GM23248 (cell line): ENCODE data around the gene TMEM236. TPM values are rescaled to one million over a fixed set of nuclear protein-coding genes. Genes with fewer than 3 reads are reported as not detected.

Experiments used
- DNase-seq: peaks from one replicate; pipeline ENCODE4 v3.0.0-alpha.2; 2015
- H2AFZ ChIP-seq: fragments of 200-600 bp; sonication (generic); 2 replicates; pipeline ENCODE4 v1.6.1; 2016; ENCODE audit warnings: antibody characterized with exemption
- H3F3A ChIP-seq: fragments of 200-600 bp; sonication (generic); 2 replicates; pipeline ENCODE4 v1.6.1; 2016; ENCODE audit warnings: mild to moderate bottlenecking, antibody characterized with exemption, mixed run types; ENCODE audit not compliant: insufficient read depth
- H3K27ac ChIP-seq: fragments of 200-600 bp; sonication (generic); 2 replicates; pipeline ENCODE4 v1.5.1; 2016; ENCODE audit warnings: mild to moderate bottlenecking
- H3K27me3 ChIP-seq: fragments of 200-600 bp; sonication (generic); replicated peaks from 2 replicates; pipeline ENCODE4 v1.6.1; 2016; ENCODE audit warnings: mild to moderate bottlenecking; ENCODE audit not compliant: insufficient read depth
- H3K36me3 ChIP-seq: fragments of 200-600 bp; sonication (generic); 2 replicates; pipeline ENCODE4 v1.6.1; 2016; ENCODE audit warnings: low read depth, mild to moderate bottlenecking
- H3K4me1 ChIP-seq: fragments of 200-600 bp; sonication (generic); 2 replicates; pipeline ENCODE4 v1.6.1; 2016; ENCODE audit warnings: mild to moderate bottlenecking; ENCODE audit not compliant: insufficient read depth
- H3K4me2 ChIP-seq: fragments of 200-600 bp; sonication (generic); one replicate; pipeline ENCODE4 v1.6.1; 2016; ENCODE audit warnings: mild to moderate bottlenecking; ENCODE audit not compliant: unreplicated experiment
- H3K4me3 ChIP-seq: fragments of 200-600 bp; sonication (generic); 2 replicates; pipeline ENCODE4 v1.5.1; 2016; ENCODE audit warnings: mild to moderate bottlenecking
- H3K79me2 ChIP-seq: fragments of 200-600 bp; sonication (generic); 2 replicates; pipeline ENCODE4 v1.6.1; 2016; ENCODE audit warnings: mild to moderate bottlenecking; ENCODE audit not compliant: insufficient read depth
- H3K9ac ChIP-seq: fragments of 200-600 bp; sonication (generic); 2 replicates; pipeline ENCODE4 v1.6.1; 2016; ENCODE audit warnings: mild to moderate bottlenecking
- H3K9me2 ChIP-seq: fragments of 200-600 bp; sonication (generic); 2 replicates; pipeline ENCODE4 v1.6.1; 2016; ENCODE audit warnings: mixed run types, mild to moderate bottlenecking, moderate library complexity; ENCODE audit not compliant: insufficient read depth
- H3K9me3 ChIP-seq: fragments of 200-600 bp; sonication (generic); one replicate; pipeline ENCODE4 v1.6.1; 2017; ENCODE audit warnings: low read depth
- H4K20me1 ChIP-seq: fragments of 200-600 bp; sonication (generic); 2 replicates; pipeline ENCODE4 v1.6.0; 2016; ENCODE audit not compliant: insufficient read depth
- EZH2 ChIP-seq: fragments of 200-600 bp; sonication (generic); IDR thresholded peaks from 2 replicates; pipeline ENCODE4 v1.6.1; 2018; ENCODE audit warnings: antibody characterized with exemption, mild to moderate bottlenecking; ENCODE audit not compliant: insufficient read depth, poor library complexity, severe bottlenecking
- EZH2phosphoT487 ChIP-seq: fragments of 200-600 bp; sonication (generic); IDR thresholded peaks from 2 replicates; pipeline ENCODE4 v1.6.1; 2018; ENCODE audit warnings: antibody characterized with exemption, moderate library complexity, mild to moderate bottlenecking, low read depth; ENCODE audit not compliant: insufficient read depth
- WGBS, 2 experiments: methylation state at CpG; one replicate each; pipeline ENCODE4 v1.1.6; 2015 to 2017; ENCODE audit warnings: low lambda C conversion rate in 2 of 2, low coverage in 1 of 2; ENCODE audit errors: missing lambda C conversion rate in 2 of 2; 5-methylcytosine and 5-hydroxymethylcytosine counted together
- in situ Hi-C: fragments of 300-500 bp; cut with MboI; formaldehyde crosslinking; loops from 2 replicates; pipeline ENCODE4 v1.15.0; 2020
- polyA plus RNA-seq: library from polyadenylated mRNA; unstranded; fragments of >200 nt; fragmentation: Nextera tagmentation; extraction: Ambion mirVana; gene quantifications from 2 replicates; pipeline ENCODE4 v1.2.1, GENCODE V29; 2016
- total RNA-seq: library from RNA; depleted of rRNA; stranded (reverse); fragments of >200 nt; shearing (Covaris generic); gene quantifications from 2 replicates; pipeline ENCODE4 v1.2.3, GENCODE V29; 2014

TMEM236 gene
- total and polyA plus RNA-seq, 2 experiments from 2014 or later: 0.11 TPM; not detected in 1

- no peak overlapping the region for H3K9ac ChIP-seq
- DNase-seq: no peak
- in situ Hi-C loops: no loop called here
- no peaks in the 10 kb centered on the region for H3K36me3 ChIP-seq
- H3K27me3 ChIP-seq: no peaks in the 10 kb centered on the region
- no peaks in the 10 kb centered on the region for H3K9me2 ChIP-seq
- no peaks in the 10 kb centered on the region for H3K9me3 ChIP-seq
- no peak for TF ChIP-seq EZH2phosphoT487
- no peak for TF ChIP-seq EZH2
- H2AFZ ChIP-seq: no peak overlapping the region
- H3K27ac ChIP-seq: no peak overlapping the region
- no peak overlapping the region for H3K4me3 ChIP-seq
- no peaks in the 10 kb centered on the region for H4K20me1 ChIP-seq
- no peaks in the 10 kb centered on the region for H3K4me1 ChIP-seq
- no peak overlapping the region for H3K4me2 ChIP-seq
- H3K79me2 ChIP-seq: no peaks in the 10 kb centered on the region
- WGBS, 2 experiments: 91 to 93% methylated on average over 17 of the region's 17 CpGs
- H3F3A ChIP-seq: no peaks in the 10 kb centered on the region
These were observed 44.0 kb downstream of the TMEM236 start for GRCh38 chr10:17795813-17796594.

DNA sequence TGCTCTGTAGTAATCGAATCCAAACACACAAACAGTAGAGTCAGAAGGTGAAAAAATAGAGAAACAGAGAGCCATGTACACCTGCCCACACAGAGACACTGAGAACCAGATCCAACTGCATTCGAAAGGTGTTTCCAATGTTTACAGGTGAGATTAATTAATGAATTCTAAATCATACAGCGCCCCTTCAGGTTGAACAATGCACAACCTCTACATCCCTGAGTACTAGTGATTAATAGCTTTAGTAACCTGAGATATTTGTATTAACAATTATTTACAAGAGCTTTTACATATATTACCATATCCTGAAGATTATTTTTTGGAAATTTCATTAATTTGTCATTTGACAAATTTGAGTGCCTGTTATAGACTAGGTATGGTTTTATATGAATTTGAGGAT, 49.5 kb downstream of the TMEM236 start:
- Histone ChIP-seq H3K4me3 (no peak overlapping the region), H3K9ac (no peak overlapping the region), H3K79me2 (no peaks in the 10 kb centered on the region), H2AFZ (no peak overlapping the region), H4K20me1 (no peaks in the 10 kb centered on the region), H3K27me3 (no peaks in the 10 kb centered on the region), H3K4me1 (peaks cover 10% of the 10 kb centered on the region), H3F3A (peaks cover 8% of the 10 kb centered on the region; the same call in 1 of the 2 replicates), H3K9me3 (no peaks in the 10 kb centered on the region), H3K4me2 (no peak overlapping the region), H3K9me2 (no peaks in the 10 kb centered on the region), H3K27ac (no peak overlapping the region), H3K36me3 (no peaks in the 10 kb centered on the region)
- in situ Hi-C loops: no loop called here
- DNase-seq: no peak
- WGBS, 2 experiments: 93 to 94% methylated on average over 3 of the region's 3 CpGs
- TF ChIP-seq EZH2phosphoT487 (no peak), EZH2 (no peak)

- Histone ChIP-seq H3K4me3 (no peak overlapping the region), H3K27ac (no peak overlapping the region), H3K4me1 (peaks cover 10% of the 10 kb centered on the region), H3K79me2 (no peaks in the 10 kb centered on the region), H4K20me1 (no peaks in the 10 kb centered on the region), H3K27me3 (no peaks in the 10 kb centered on the region), H3K9me3 (no peaks in the 10 kb centered on the region), H3K4me2 (peak overlapping the region; percentile 24), H3K36me3 (no peaks in the 10 kb centered on the region), H3F3A (peaks cover 8% of the 10 kb centered on the region; the same call in 1 of the 2 replicates), H2AFZ (no peak overlapping the region), H3K9me2 (no peaks in the 10 kb centered on the region), H3K9ac (no peak overlapping the region)
- no peak for DNase-seq
- 91% methylated on average over 11 of the region's 11 CpGs for WGBS, 2 experiments
- in situ Hi-C loops: no loop called here
- TF ChIP-seq EZH2phosphoT487: no peak
- TF ChIP-seq EZH2: no peak
These were observed 50.3 kb downstream of the TMEM236 start for GRCh38 chr10:17802350-17802749.

GRCh38 chr10:17802976-17803375, 51.0 kb downstream of the TMEM236 start:
- H3K4me2 ChIP-seq: peak overlapping the region; percentile 24
- peak; percentile 61 for DNase-seq
- H4K20me1 ChIP-seq: no peaks in the 10 kb centered on the region
- no peaks in the 10 kb centered on the region for H3K27me3 ChIP-seq
- peaks cover 8% of the 10 kb centered on the region; the same call in 1 of the 2 replicates for H3F3A ChIP-seq
- WGBS, 2 experiments: 6 to 8% methylated on average over 1 of the region's 1 CpG
- no peaks in the 10 kb centered on the region for H3K9me2 ChIP-seq
- in situ Hi-C loops: no loop called here
- H3K4me3 ChIP-seq: no peak overlapping the region
- no peak for TF ChIP-seq EZH2phosphoT487
- TF ChIP-seq EZH2: no peak
- no peaks in the 10 kb centered on the region for H3K36me3 ChIP-seq
- H3K9ac ChIP-seq: no peak overlapping the region
- H3K4me1 ChIP-seq: peaks cover 10% of the 10 kb centered on the region
- H2AFZ ChIP-seq: peak overlapping the region; percentile 11; the same call in 1 of the 2 replicates
- H3K9me3 ChIP-seq: no peaks in the 10 kb centered on the region
- 0 out of 2 replicates have a peak overlapping the region, but pooled peaks have one; percentile 2 for H3K27ac ChIP-seq
- no peaks in the 10 kb centered on the region for H3K79me2 ChIP-seq
